Activated CD4-positive, CD25-positive, alpha-beta regulatory T cell (primary cell): Measurements from ENCODE around the gene POLR2J.

ENCODE experiments used
- DNase-seq, 4 experiments: peaks; one replicate each; lab custom pipeline; 2025; lab: John Stamatoyannopoulos, UW

POLR2J gene

DNA sequence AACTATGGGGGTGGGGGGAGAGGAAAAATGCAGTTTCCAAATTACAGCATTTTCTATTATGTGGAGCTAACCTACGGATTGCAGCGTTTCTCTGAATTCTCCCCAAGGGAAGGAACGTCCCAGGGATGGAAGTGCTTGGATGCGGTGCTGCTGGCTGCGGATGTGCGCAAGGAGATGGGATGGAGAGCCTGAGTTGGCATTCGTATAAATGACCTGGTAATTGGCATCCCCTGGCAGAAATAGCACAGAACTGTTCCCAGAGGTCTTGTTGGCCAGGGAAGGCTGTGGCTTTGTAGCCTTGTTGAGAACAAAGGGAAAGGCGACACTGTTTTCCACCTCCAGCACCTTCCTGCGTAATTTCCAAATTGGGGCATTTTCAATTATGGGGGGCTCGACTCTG lies 42.6 kb downstream of the POLR2J start:
- DNase-seq: no peak

DNA sequence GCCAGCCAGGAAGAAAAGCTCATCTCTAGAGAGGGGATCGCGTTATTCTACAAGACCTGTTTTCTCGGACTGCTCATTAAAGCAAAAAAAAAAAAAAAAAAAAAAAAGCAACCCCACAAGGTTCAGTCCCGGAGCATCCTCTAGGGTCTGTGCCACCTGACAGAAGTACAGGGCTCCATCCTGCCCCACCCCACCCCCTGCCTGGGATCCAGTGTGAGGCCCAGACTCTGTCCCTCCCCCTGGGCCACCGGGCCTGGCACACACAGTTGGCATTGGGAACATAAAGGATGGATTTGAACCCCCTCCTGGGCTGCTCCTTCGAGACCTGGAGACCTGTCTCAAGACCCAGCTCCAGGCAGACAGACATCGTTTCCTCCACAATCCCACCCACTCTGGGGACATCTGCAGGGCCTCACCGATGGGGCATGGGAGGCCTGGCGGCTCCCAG lies 44.7 kb downstream of the POLR2J start:
- DNase-seq: no peak

DNA sequence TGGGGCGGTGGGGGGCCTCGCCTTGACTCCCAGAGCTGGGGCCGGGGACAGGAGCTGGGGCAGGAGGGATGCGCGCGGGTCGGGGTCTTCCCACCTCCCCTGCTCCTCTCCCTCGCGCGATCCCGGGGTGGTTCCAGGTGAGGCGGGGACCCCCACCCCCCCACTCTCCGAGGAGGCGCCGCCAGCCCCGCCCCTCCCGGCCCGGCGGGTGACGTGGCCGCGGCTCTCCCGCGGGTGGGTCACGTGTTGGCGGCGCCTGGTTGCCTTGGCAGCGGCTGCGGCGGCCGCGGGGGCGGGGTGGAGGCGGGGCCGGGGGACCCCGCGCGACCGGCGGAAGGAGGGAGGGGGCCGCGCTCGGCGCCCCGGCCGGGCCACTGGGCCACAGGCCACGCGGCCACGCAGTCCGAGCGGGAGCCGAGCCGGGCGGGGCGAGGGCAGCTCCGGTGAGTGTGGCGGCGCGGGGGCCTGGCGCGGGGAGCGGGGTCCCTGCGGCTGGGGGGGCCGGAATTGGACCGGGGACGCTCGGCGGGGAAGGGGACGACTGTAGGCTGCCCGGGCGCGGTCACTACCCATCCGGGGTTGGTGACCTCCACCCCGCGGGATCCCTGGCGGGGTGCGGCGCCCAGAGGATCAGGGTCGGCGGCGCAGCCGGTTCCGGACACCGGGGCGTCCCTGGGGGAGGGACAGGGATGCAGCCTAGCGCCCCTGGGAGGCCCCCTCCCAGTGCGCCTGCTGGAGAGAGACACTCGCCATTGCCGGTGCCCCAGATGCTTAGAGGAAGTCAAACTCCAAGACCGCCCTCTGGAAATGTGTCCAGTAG lies 45.3 kb downstream of the POLR2J start, which contains the start of gene ORAI2:
TSS of gene ORAI2 (plus strand) at position 357 of the 820 bp plus-strand sequence. CDS start 5,382 bp downstream, outside the sequence.
- DNase-seq: peak; percentile 69 to 79 (median 76)

DNA sequence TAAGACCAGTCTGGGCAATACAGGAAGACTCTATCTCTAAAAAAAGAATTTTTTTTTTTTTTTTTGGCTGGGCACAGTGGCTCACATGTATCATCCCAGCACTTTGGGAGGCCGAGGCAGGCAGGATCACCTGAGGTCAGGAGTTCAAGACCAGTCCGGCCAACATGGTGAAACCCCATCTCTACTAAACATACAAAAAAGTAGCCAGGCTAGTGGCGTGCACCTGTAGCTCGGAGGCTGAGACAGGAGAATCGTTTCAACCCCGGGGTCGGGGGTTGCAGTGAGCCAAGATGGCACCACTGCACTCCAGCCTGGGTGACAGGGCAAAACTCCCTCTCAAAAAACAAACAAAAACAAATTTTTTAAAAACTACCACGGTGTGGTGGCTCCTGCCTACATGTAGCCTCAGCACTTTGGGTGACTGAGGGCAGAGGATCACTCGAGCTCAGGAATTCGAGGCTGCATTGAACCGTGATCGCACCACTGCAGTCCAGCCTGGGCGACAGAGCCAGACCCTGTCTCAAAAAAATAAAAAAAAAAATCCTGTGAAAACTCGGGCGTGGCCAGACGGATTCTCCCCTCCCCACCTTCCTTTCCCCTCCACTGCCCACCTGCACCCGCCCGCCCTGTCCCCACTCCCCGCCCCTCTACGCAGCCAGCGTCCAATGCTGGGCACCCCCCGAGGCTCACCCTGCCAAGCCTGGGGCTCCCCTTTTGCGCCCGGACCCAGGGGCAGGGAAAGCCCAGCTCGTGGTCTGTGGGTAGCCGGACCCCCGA lies 46.1 kb downstream of the POLR2J start:
- DNase-seq: no peak

DNA sequence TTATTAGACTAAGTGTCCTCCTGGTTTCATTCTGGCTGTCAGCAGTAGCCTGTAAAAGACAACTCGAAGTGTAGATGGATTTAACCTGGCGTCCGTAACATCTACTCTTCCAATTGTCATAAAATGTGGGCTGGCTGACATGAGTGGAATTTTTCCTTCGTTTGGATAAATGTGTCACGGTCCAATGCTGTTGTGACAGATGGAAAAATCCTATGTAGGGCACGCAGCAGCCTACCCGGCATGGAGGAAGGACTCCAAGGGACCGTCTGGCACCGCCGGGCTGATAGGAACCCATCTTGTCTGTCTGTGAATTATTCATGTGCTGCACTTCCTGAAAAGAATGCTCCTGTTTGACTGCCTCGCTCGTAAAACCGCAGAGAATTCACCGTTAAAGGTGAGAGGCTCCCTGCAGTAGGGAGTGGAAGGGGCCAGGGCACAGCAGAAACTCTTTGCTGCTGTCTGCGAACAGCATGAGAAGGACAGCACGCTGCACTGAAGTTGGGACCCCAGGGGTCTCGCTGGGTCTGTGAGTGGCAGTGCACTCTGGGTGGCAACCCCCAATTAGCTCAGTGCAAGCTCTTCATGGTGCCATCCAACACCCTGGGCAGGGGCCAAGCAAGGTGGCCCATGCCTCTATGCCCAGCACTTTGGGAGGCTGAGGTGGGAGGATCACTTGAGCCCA lies 47.0 kb downstream of the POLR2J start:
- DNase-seq: peak in 1 of 4 experiments; percentile 10

DNA sequence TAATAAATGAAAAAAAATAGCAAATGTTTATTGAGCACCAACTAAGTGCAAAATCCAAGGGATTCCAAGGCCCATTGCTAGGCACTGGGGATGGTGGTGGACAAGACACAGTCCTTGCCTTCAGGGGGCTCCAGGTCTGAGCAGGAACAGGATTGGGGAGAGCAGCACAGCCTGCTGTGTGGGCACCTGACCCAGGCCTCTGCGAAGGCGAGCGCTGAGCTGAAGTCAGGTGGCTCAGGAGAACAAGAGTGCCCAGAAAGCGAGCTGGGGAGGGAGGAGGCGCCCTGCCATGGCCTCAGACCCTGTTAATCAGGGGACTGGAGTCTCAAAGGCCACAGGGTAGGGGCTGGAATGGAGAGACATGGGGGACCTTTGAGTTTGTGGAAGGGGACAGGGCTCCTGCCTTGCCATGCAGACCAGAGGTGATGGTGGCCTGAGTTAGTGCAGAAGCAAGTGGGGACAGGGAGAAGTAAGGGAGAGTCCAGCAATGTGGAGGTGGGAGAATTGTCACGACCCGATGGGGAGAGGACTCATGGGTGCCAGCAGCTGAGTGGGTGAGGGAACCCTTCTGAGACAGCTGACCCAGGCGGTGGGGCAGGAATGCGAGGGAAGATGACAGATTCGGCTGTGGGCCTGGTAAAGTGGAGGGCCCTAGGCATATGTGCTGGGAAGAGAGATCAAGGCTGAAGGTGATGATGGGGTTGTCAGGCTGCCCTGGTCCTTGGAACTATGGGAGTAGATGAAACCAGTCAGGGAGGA lies 49.4 kb downstream of the POLR2J start:
- no peak for DNase-seq

DNA sequence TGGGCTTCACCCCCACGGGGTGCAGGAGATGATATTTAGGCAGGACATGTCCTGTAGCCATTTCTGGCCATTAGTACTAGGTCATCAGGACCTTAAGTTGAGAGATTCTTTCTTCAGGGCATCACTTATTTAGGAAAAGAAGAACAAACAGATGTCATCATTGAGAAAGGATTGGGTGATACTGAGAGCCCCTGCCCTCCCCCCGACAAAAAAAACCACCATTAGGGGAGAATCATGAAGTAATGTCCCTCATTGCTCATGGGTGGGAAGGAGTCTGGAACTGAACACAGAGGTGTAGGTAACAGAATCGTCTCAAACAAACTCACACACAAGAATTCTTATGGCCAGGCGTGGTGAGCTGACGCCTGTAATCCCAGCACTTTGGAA lies 51.7 kb downstream of the POLR2J start:
- no peak for DNase-seq

DNA sequence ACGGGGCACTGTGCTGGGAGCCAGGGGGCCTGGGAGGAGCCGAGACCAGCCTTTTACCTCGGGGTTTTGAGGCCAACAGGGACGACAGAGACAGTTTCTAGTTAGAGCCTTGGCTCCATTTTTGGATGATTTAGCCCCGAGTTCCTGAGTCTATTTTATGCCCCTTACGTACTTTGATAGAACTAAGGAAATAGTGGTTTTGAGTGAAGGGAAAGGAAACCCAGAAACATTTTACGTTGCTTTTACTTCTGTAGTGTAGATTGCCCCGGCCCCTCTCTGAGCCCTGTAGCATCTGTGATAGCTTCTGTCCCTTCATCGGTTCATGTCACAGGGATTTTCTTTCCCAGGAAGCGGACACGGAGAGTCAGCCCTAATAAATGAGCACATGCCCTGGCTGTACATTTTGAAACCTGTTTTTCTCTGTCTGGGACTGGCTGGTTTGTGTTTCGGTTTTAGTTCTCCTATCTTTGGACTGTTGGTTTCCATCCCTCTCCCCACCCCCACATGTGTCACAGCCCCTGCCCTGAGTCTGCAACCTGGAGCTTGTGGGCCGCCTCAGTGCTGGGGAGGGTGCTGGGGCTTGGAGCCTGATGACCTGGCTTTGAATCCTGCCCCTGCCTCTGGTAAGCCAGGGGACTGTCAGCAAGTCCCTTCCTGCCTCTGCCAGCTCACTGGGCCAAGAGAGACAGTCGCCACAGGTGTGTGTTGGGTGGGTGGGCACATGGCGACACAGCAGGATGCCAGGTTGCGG lies 52.3 kb downstream of the POLR2J start:
- peak; percentile 31 to 60 (median 36) for DNase-seq

DNA sequence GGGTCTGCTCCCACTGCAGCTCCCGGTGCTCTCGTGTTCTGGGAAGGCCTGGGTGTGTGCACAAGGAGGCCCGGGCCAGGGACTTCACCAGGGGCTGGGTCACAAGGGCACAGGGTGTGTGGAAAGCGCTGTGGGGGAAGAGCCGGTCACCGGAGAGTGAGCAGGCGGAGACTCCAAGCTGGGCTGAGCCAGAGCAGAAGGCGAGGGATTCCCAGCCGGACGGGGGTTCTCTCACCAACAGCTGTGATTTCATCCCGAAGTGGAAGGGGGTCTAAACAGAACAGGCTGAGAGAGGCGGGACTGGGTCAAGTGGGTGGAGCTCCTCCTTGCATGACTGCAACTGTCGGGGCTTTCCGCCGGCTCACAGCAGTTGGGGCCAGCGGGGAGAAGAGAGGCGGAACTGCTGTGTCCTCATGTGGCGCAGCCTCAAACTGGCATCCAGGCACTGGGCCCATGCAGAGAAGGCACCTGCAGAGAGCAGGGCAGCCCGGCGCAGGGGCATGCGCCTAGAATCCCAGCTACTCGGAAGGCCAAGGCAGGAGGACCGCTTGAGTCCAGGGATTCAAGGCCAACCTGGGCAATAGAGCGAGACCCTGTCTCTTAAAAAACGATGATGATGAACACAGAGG lies 53.0 kb downstream of the POLR2J start:
- DNase-seq: peak; percentile 40 to 62 (median 56)

DNA sequence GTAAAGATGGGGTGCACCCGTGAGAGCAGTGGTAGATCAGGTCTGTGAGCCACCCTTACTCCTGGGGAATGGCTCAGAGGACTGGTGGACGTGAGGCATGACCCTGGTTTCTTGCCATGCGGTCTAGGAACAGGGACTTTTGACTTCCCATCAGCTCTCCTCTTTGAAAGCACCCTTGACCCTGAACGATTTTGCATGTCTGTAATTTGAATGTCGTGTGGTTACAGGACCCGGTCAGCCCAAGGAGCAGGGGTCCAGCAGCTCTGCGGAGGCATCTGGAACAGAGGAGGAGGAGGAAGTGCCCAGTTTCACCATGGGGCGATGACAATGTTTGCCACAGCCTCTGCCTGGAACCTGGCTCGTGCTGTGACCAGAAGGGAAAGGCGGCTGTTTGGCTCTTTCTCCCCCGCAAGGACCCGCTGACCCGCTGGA lies 53.9 kb downstream of the POLR2J start:
- no peak for DNase-seq

DNA sequence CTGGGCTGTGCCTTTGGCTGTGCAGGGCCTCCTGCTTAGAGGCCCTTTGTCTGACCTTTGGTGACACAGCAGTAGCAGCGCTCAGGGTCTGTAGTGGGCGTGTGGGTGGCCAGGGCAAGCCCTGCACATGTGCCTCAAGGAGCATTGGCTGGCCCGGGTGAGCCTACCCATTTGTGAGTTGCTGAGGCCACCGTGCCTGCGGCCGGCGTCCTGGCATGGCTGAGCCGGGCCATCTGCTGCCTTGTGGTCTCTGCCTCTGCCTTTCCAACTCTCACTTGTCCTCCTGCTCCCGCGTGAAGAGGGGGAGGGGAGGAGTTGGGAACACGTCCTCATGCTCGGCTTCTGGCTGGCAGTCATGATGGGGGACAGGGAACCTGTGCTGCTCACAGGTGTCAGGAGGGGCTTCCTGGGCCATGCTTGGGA lies 54.6 kb downstream of the POLR2J start:
- no peak for DNase-seq
